Mesendoderm (in vitro differentiated cells): ENCODE measurements around the gene TRAM2.

Experiments used
- DNase-seq: peaks from one replicate; pipeline ENCODE4 v3.0.0; 2013
- H2AK5ac ChIP-seq: 2 replicates; pipeline ENCODE4 v1.6.1; 2013; ENCODE audit warnings: low read length, inconsistent platforms
- H2BK120ac ChIP-seq: 2 replicates; pipeline ENCODE4 v1.6.1; 2013; ENCODE audit warnings: low read depth, mild to moderate bottlenecking, low read length, moderate library complexity, mixed read lengths
- H2BK15ac ChIP-seq: replicated peaks from 2 replicates; pipeline ENCODE4 v1.6.1; 2013; ENCODE audit warnings: low read depth, mild to moderate bottlenecking, moderate library complexity
- H2BK5ac ChIP-seq: 2 replicates; pipeline ENCODE4 v1.6.1; 2013; ENCODE audit warnings: low read length, inconsistent platforms
- H3K18ac ChIP-seq: 2 replicates; pipeline ENCODE4 v1.6.1; 2013; ENCODE audit warnings: mild to moderate bottlenecking, low read length, mixed read lengths
- H3K23ac ChIP-seq: one replicate; pipeline ENCODE4 v1.6.1; 2013; ENCODE audit warnings: low read length
- H3K27ac ChIP-seq: 2 replicates; pipeline ENCODE4 v1.5.1; 2013; ENCODE audit warnings: low read depth, mild to moderate bottlenecking, inconsistent platforms, low read length, moderate library complexity
- H3K27me3 ChIP-seq: 2 replicates; pipeline ENCODE4 v1.6.1; 2013; ENCODE audit warnings: low read length, control low read depth, mild to moderate bottlenecking, inconsistent platforms; ENCODE audit not compliant: insufficient read depth, poor library complexity
- H3K36me3 ChIP-seq: 2 replicates; pipeline ENCODE4 v1.6.1; 2013; ENCODE audit warnings: low read length, inconsistent platforms; ENCODE audit not compliant: control insufficient read depth, insufficient read depth
- H3K4ac ChIP-seq: one replicate; pipeline ENCODE4 v1.6.1; 2013; ENCODE audit warnings: low read depth, mild to moderate bottlenecking, low read length, moderate library complexity
- H3K4me1 ChIP-seq: 2 replicates; pipeline ENCODE4 v1.6.1; 2013; ENCODE audit warnings: low read depth, low read length, inconsistent platforms; ENCODE audit not compliant: control insufficient read depth
- H3K4me2 ChIP-seq: 2 replicates; pipeline ENCODE4 v1.6.1; 2013; ENCODE audit warnings: low read length
- H3K4me3 ChIP-seq: 2 replicates; pipeline ENCODE4 v1.5.1; 2013; ENCODE audit warnings: mild to moderate bottlenecking, low read length
- H3K56ac ChIP-seq: one replicate; pipeline ENCODE4 v1.6.1; 2013; ENCODE audit warnings: low read length
- H3K79me1 ChIP-seq: 2 replicates; pipeline ENCODE4 v1.6.1; 2013; ENCODE audit warnings: low read length, inconsistent platforms
- H3K79me2 ChIP-seq: 2 replicates; pipeline ENCODE4 v1.6.1; 2013; ENCODE audit warnings: mild to moderate bottlenecking, low read length; ENCODE audit not compliant: control insufficient read depth, insufficient read depth
- H3K9ac ChIP-seq: 2 replicates; pipeline ENCODE4 v1.6.1; 2013; ENCODE audit warnings: low read length, inconsistent platforms
- H4K5ac ChIP-seq: one replicate; pipeline ENCODE4 v1.6.1; 2013; ENCODE audit warnings: low read length
- H4K8ac ChIP-seq: one replicate; pipeline ENCODE4 v1.6.1; 2013; ENCODE audit warnings: low read depth, mild to moderate bottlenecking, control low read depth, low read length, moderate library complexity
- WGBS: extraction: QIAGEN DNeasy Blood & Tissue Kit; methylation state at CpG from one replicate; pipeline ENCODE4 v1.1.7; 2013; ENCODE audit warnings: low lambda C conversion rate, missing lambda C conversion rate; ENCODE audit not compliant: insufficient coverage; ENCODE audit errors: extremely low coverage; 5-methylcytosine and 5-hydroxymethylcytosine counted together

TRAM2 gene

GRCh38 chr6:52572536-52572935, 4.3 kb downstream of the TRAM2 start:
- no peak overlapping the region for H3K4me2 ChIP-seq
- no peaks in the 10 kb centered on the region for H3K36me3 ChIP-seq
- H3K79me1 ChIP-seq = peaks cover 46% of the 10 kb centered on the region
- no peak for DNase-seq
- no peak overlapping the region for H3K9ac ChIP-seq
- WGBS = no CpG with 5 or more reads among the region's 4 CpGs
- no peak overlapping the region for H4K8ac ChIP-seq
- peak overlapping the region; percentile 58 for H2AK5ac ChIP-seq
- no peak overlapping the region for H2BK5ac ChIP-seq
- H3K4ac ChIP-seq = no peak overlapping the region
- no peak overlapping the region for H3K27ac ChIP-seq
- H3K4me3 ChIP-seq = no peak overlapping the region
- H3K79me2 ChIP-seq = peaks cover 87% of the 10 kb centered on the region
- no peaks in the 10 kb centered on the region for H3K27me3 ChIP-seq
- H2BK15ac ChIP-seq = no peak overlapping the region
- no peak overlapping the region for H2BK120ac ChIP-seq
- no peak overlapping the region for H4K5ac ChIP-seq
- H3K23ac ChIP-seq = peak overlapping the region; percentile 57
- peak overlapping the region; percentile 13 for H3K18ac ChIP-seq
- H3K56ac ChIP-seq = no peak overlapping the region
- H3K4me1 ChIP-seq = peaks cover 49% of the 10 kb centered on the region

- no peak overlapping the region for H3K9ac ChIP-seq
- no peak overlapping the region for H2BK120ac ChIP-seq
- H3K27me3 ChIP-seq = no peaks in the 10 kb centered on the region
- H3K79me1 ChIP-seq = peaks cover 51% of the 10 kb centered on the region
- H3K23ac ChIP-seq = no peak overlapping the region
- no peak overlapping the region for H2AK5ac ChIP-seq
- H3K4me3 ChIP-seq = no peak overlapping the region
- no peak overlapping the region for H3K4ac ChIP-seq
- no peak overlapping the region for H3K56ac ChIP-seq
- no peak overlapping the region for H3K27ac ChIP-seq
- H3K18ac ChIP-seq = no peak overlapping the region
- no peak overlapping the region for H2BK15ac ChIP-seq
- no peaks in the 10 kb centered on the region for H3K36me3 ChIP-seq
- no peak overlapping the region for H4K8ac ChIP-seq
- H3K4me1 ChIP-seq = peaks cover 59% of the 10 kb centered on the region
- no peak overlapping the region for H3K4me2 ChIP-seq
- DNase-seq = peak; percentile 84
- peaks cover 92% of the 10 kb centered on the region for H3K79me2 ChIP-seq
- no peak overlapping the region for H4K5ac ChIP-seq
- no CpG with 5 or more reads among the region's 10 CpGs for WGBS
- H2BK5ac ChIP-seq = no peak overlapping the region
Measured at GRCh38 chr6:52571099-52571755, 5.6 kb downstream of the TRAM2 start.

GRCh38 chr6:52570291-52570700, 6.6 kb downstream of the TRAM2 start:
- H2AK5ac ChIP-seq = no peak overlapping the region
- H3K4me3 ChIP-seq = no peak overlapping the region
- no peaks in the 10 kb centered on the region for H3K36me3 ChIP-seq
- no peak for DNase-seq
- peak overlapping the region; percentile 3 for H3K27ac ChIP-seq
- no CpG with 5 or more reads among the region's 8 CpGs for WGBS
- peaks cover 92% of the 10 kb centered on the region for H3K79me2 ChIP-seq
- peaks cover 57% of the 10 kb centered on the region for H3K4me1 ChIP-seq
- H3K27me3 ChIP-seq = no peaks in the 10 kb centered on the region
- H3K4ac ChIP-seq = peak overlapping the region; percentile 63
- H2BK15ac ChIP-seq = no peak overlapping the region
- no peak overlapping the region for H3K56ac ChIP-seq
- peak overlapping the region; percentile 86 for H3K18ac ChIP-seq
- H3K23ac ChIP-seq = no peak overlapping the region
- H3K79me1 ChIP-seq = peaks cover 52% of the 10 kb centered on the region
- peak overlapping the region; percentile 38 for H2BK120ac ChIP-seq
- H3K4me2 ChIP-seq = no peak overlapping the region
- H4K8ac ChIP-seq = no peak overlapping the region
- H3K9ac ChIP-seq = no peak overlapping the region
- H2BK5ac ChIP-seq = no peak overlapping the region
- no peak overlapping the region for H4K5ac ChIP-seq

DNA sequence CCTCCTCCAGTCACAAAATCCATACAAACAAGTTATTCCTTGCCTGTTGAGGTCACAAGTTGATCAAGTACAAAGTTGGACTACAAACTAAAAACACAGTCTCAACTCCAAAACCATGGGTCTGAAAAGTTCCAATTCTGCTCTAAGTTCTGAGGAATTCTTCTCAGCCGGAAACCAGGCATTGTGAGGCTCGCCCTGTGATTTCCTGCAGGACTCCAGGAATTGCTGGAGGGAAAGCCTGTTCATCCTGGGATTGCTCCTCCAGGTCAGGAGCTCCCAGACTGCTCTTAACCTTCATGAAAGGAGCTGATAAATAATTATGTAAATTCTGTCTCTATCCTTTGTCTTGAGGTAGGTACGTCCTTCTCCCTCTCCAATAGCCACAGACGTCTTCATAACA, 8.5 kb downstream of the TRAM2 start:
- Histone ChIP-seq H2AK5ac (no peak overlapping the region), H3K4me2 (no peak overlapping the region), H3K23ac (no peak overlapping the region), H4K5ac (no peak overlapping the region), H2BK15ac (no peak overlapping the region), H2BK120ac (no peak overlapping the region), H3K36me3 (no peaks in the 10 kb centered on the region), H3K4ac (no peak overlapping the region), H3K4me1 (peaks cover 41% of the 10 kb centered on the region), H3K79me2 (peaks cover 87% of the 10 kb centered on the region), H3K27me3 (no peaks in the 10 kb centered on the region), H3K9ac (no peak overlapping the region), H3K79me1 (peaks cover 51% of the 10 kb centered on the region), H3K56ac (no peak overlapping the region), H3K27ac (peak overlapping the region; percentile 78), H3K4me3 (no peak overlapping the region), H2BK5ac (no peak overlapping the region), H4K8ac (no peak overlapping the region), H3K18ac (no peak overlapping the region)
- WGBS = no CpG with 5 or more reads among the region's 4 CpGs
- peak; percentile 73 for DNase-seq

GRCh38 chr6:52566853-52567279, 10.0 kb downstream of the TRAM2 start:
- Histone ChIP-seq H3K9ac (no peak overlapping the region), H2BK5ac (no peak overlapping the region), H3K27ac (no peak overlapping the region), H3K18ac (no peak overlapping the region), H3K56ac (no peak overlapping the region), H3K79me2 (peaks cover 81% of the 10 kb centered on the region), H3K23ac (no peak overlapping the region), H3K36me3 (no peaks in the 10 kb centered on the region), H2BK15ac (no peak overlapping the region), H3K79me1 (peaks cover 42% of the 10 kb centered on the region), H3K4me3 (no peak overlapping the region), H3K4me1 (peaks cover 33% of the 10 kb centered on the region), H4K5ac (no peak overlapping the region), H3K27me3 (no peaks in the 10 kb centered on the region), H2BK120ac (no peak overlapping the region), H3K4ac (peak overlapping the region; percentile 27), H2AK5ac (no peak overlapping the region), H3K4me2 (no peak overlapping the region), H4K8ac (no peak overlapping the region)
- no CpG with 5 or more reads among the region's 3 CpGs for WGBS
- peak; percentile 78 for DNase-seq

GRCh38 chr6:52566201-52566600, 10.7 kb downstream of the TRAM2 start:
- Histone ChIP-seq H4K8ac (no peak overlapping the region), H4K5ac (no peak overlapping the region), H3K79me1 (peaks cover 35% of the 10 kb centered on the region), H2BK120ac (no peak overlapping the region), H3K23ac (no peak overlapping the region), H2BK15ac (no peak overlapping the region), H3K79me2 (peaks cover 74% of the 10 kb centered on the region), H3K9ac (no peak overlapping the region), H3K36me3 (no peaks in the 10 kb centered on the region), H3K18ac (no peak overlapping the region), H3K27ac (no peak overlapping the region), H2BK5ac (no peak overlapping the region), H3K4me1 (peaks cover 29% of the 10 kb centered on the region), H3K56ac (no peak overlapping the region), H2AK5ac (no peak overlapping the region), H3K4ac (peak overlapping the region; percentile 27), H3K4me2 (no peak overlapping the region), H3K4me3 (no peak overlapping the region), H3K27me3 (no peaks in the 10 kb centered on the region)
- no peak for DNase-seq
- no CpG with 5 or more reads among the region's 2 CpGs for WGBS
